CD4-positive, alpha-beta T cell (primary cell): ENCODE measurements around the gene ROCK1. TPM values are rescaled to one million over a fixed set of nuclear protein-coding genes. Genes with fewer than 3 reads are reported as not detected.
A peak's percentile ranks its signal among the peaks of the same experiment; 100 is the strongest.

ENCODE experiments used
- ATAC-seq: fragments of 200-7000 bp; cut with Tn5 transposase; one replicate; pipeline ENCODE4 v1.10.0; 2022; ENCODE audit warnings: mild to moderate bottlenecking; ENCODE audit not compliant: poor library complexity
- CTCF ChIA-PET: fragments of 350-600 bp; sonication (Branson Sonifier 250); formaldehyde crosslinking; loops from one replicate; lab custom pipeline; 2021; ENCODE audit warnings: antibody characterized with exemption, inconsistent platforms; lab: Charles Lee
- POLR2A ChIA-PET: fragments of 350-600 bp; sonication (Branson Sonifier 250); formaldehyde crosslinking; loops from one replicate; lab custom pipeline; 2021; ENCODE audit warnings: antibody characterized with exemption, inconsistent platforms; lab: Charles Lee
- DNase-seq, 14 experiments: peaks; one replicate each; pipeline ENCODE4 v3.0.0-alpha.2; 2013 to 2020; ENCODE audit warnings: mixed read lengths in 2 of 14
- H3K27ac ChIP-seq, 2 donors: one replicate each; pipeline versions ENCODE4 v1.5.1 to v1.7.0; 2013; ENCODE audit warnings: low read length in 2 of 2, low read depth in 1 of 2, mild to moderate bottlenecking in 1 of 2
- H3K27me3 ChIP-seq, 2 experiments: 1 replicate in 1 of 2; 2 replicates in 1 of 2; pipeline versions ENCODE4 v1.6.1 to v1.7.0; 2013; ENCODE audit warnings: low read length in 2 of 2, control low read depth in 1 of 2, mild to moderate bottlenecking in 1 of 2, moderate library complexity in 1 of 2; ENCODE audit not compliant: insufficient read depth in 2 of 2, control insufficient read depth in 1 of 2
- H3K36me3 ChIP-seq: one replicate; pipeline ENCODE4 v1.6.1; 2013; ENCODE audit warnings: low read length, control low read depth; ENCODE audit not compliant: insufficient read depth
- H3K4me1 ChIP-seq: one replicate; pipeline ENCODE4 v1.6.1; 2013; ENCODE audit warnings: low read length, control low read depth; ENCODE audit not compliant: insufficient read depth
- H3K4me3 ChIP-seq: one replicate; pipeline ENCODE4 v1.5.1; 2013; ENCODE audit warnings: mild to moderate bottlenecking, low read length, moderate library complexity
- H3K9me3 ChIP-seq, 2 experiments: 1 replicate in 1 of 2; 2 replicates in 1 of 2; pipeline versions ENCODE4 v1.6.1 to v1.7.0; 2013; ENCODE audit warnings: low read length in 2 of 2, mild to moderate bottlenecking in 2 of 2, control low read depth in 1 of 2, moderate library complexity in 1 of 2; ENCODE audit not compliant: control insufficient read depth in 1 of 2, insufficient read depth in 1 of 2
- H3K27ac Mint-ChIP-seq: one replicate; pipeline ENCODE4 v1.8.0; 2020; ENCODE audit warnings: mixed read lengths
- H3K27me3 Mint-ChIP-seq: one replicate; pipeline ENCODE4 v1.8.0; 2021; ENCODE audit warnings: mixed read lengths
- H3K36me3 Mint-ChIP-seq: one replicate; pipeline ENCODE4 v1.8.0; 2021; ENCODE audit warnings: low read depth, mixed read lengths
- H3K4me1 Mint-ChIP-seq: one replicate; pipeline ENCODE4 v1.8.0; 2021; ENCODE audit warnings: low read depth, mixed read lengths
- H3K4me3 Mint-ChIP-seq: one replicate; pipeline ENCODE4 v1.8.0; 2020; ENCODE audit warnings: mild to moderate bottlenecking, mixed read lengths
- H3K9me3 Mint-ChIP-seq: one replicate; pipeline ENCODE4 v1.8.0; 2020; ENCODE audit warnings: mixed read lengths
- intact Hi-C, 2 experiments: fragments of 100-400 bp; cut with DNase I in 1 of 2; cut with micrococcal nuclease in 1 of 2; formaldehyde crosslinking; loops; one replicate each; pipeline versions ENCODE4 v1.15.1 to v1.9.0; 2023 to 2025; cut with DNase I, micrococcal nuclease
- total RNA-seq, 174 experiments: library from RNA in 2 of 174; stranded (reverse) in 2 of 174; gene quantifications; one replicate each; pipeline ENCODE4 v1.2.3 and lab custom pipeline; 2021 to 2026
- TF ChIP-seq, protein P1 (sequence below): fragments of 200-600 bp; IDR thresholded peaks from one replicate; pipeline ENCODE4 v1.8.0; 2022; ENCODE audit warnings: antibody characterized with exemption, mild to moderate bottlenecking

ROCK1 gene
- total RNA-seq, 2 experiments from 2014 or later: 85.5 to 91.2 TPM

DNA sequence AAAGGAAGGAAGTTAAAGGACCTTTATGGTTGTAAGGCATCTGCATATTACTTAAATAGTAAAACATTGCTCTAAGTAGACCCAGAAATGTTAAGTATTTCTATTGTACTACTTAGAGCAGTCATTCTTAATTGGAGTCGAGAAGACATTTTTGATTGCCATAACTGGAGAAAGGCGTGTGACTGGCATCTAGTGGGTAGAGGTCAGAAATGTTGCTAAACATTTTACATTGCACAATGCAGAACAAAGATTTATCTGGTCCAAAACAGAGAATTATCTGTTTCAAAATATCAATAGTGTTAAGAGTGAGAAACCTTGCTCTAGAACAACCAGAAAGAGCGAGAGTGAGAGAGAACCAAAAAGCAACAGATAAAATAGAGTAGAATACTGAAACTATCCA is 23.3 kb upstream of the ROCK1 start:
- POLR2A ChIA-PET: no interaction called here
- CTCF ChIA-PET: no interaction called here
- no peaks in the 10 kb centered on the region for H3K4me1 ChIP-seq
- no peak overlapping the region for H3K27ac ChIP-seq
- H3K27me3 ChIP-seq: no peaks in the 10 kb centered on the region
- H3K27ac Mint-ChIP-seq: no peak overlapping the region
- no peaks in the 10 kb centered on the region for H3K36me3 ChIP-seq
- intact Hi-C loops: loop anchor here (1.0 to 5.0 kb wide), 2 partner anchors 163 kb away; no protein-coding TSS in a partner anchor
- no peaks in the 10 kb centered on the region for H3K36me3 Mint-ChIP-seq
- H3K4me3 Mint-ChIP-seq: no peak overlapping the region
- no peaks in the 10 kb centered on the region for H3K27me3 Mint-ChIP-seq
- H3K9me3 ChIP-seq: peaks cover 0 to 7% of the 10 kb centered on the region in 2 experiments
- H3K4me3 ChIP-seq: no peak overlapping the region
- TF ChIP-seq, protein P1, sequence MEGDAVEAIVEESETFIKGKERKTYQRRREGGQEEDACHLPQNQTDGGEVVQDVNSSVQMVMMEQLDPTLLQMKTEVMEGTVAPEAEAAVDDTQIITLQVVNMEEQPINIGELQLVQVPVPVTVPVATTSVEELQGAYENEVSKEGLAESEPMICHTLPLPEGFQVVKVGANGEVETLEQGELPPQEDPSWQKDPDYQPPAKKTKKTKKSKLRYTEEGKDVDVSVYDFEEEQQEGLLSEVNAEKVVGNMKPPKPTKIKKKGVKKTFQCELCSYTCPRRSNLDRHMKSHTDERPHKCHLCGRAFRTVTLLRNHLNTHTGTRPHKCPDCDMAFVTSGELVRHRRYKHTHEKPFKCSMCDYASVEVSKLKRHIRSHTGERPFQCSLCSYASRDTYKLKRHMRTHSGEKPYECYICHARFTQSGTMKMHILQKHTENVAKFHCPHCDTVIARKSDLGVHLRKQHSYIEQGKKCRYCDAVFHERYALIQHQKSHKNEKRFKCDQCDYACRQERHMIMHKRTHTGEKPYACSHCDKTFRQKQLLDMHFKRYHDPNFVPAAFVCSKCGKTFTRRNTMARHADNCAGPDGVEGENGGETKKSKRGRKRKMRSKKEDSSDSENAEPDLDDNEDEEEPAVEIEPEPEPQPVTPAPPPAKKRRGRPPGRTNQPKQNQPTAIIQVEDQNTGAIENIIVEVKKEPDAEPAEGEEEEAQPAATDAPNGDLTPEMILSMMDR: peak; percentile 72
- no peaks in the 10 kb centered on the region for H3K9me3 Mint-ChIP-seq
- ATAC-seq (peak; percentile 49), DNase-seq (peak in 10 of 14 experiments; percentile 3 to 68 (median 14))
- no peaks in the 10 kb centered on the region for H3K4me1 Mint-ChIP-seq

- POLR2A ChIA-PET: interaction anchor here (1.2 kb wide), 1 partner anchor 20 kb away, joined by 4 read pairs; the partner anchor contains the start of gene ROCK1
- CTCF ChIA-PET: no interaction called here
- intact Hi-C loops: no loop called here
Measured at GRCh38 chr18:21132398-21132918, 20.8 kb upstream of the ROCK1 start.

GRCh38 chr18:21131698-21132227 is 20.1 kb upstream of the ROCK1 start:
- no peaks in the 10 kb centered on the region for H3K9me3 ChIP-seq
- no peaks in the 10 kb centered on the region for H3K9me3 Mint-ChIP-seq
- H3K27ac Mint-ChIP-seq: no peak overlapping the region
- no peak overlapping the region for H3K27ac ChIP-seq
- TF ChIP-seq, protein P1: no peak
- H3K4me1 ChIP-seq: no peaks in the 10 kb centered on the region
- H3K27me3 Mint-ChIP-seq: no peaks in the 10 kb centered on the region
- intact Hi-C loops: no loop called here
- no peaks in the 10 kb centered on the region for H3K27me3 ChIP-seq
- no peaks in the 10 kb centered on the region for H3K36me3 Mint-ChIP-seq
- ChIA-PET POLR2A (interaction anchor here (1.2 kb wide), 1 partner anchor 20 kb away, joined by 4 read pairs; the partner anchor contains the start of gene ROCK1), CTCF (no interaction called here)
- no peak for ATAC-seq
- no peak overlapping the region for H3K4me3 Mint-ChIP-seq
- H3K4me3 ChIP-seq: no peak overlapping the region
- DNase-seq: no peak
- H3K4me1 Mint-ChIP-seq: no peaks in the 10 kb centered on the region
- H3K36me3 ChIP-seq: no peaks in the 10 kb centered on the region

More at GRCh38 chr18:21132398-21132918, 20.8 kb upstream of the ROCK1 start:
- H3K9me3 Mint-ChIP-seq: no peaks in the 10 kb centered on the region
- no peaks in the 10 kb centered on the region for H3K36me3 Mint-ChIP-seq
- no peaks in the 10 kb centered on the region for H3K27me3 ChIP-seq
- no peak overlapping the region for H3K27ac Mint-ChIP-seq
- ATAC-seq (no peak), DNase-seq (no peak)
- H3K4me1 Mint-ChIP-seq: no peaks in the 10 kb centered on the region
- H3K4me3 Mint-ChIP-seq: no peak overlapping the region
- H3K27me3 Mint-ChIP-seq: no peaks in the 10 kb centered on the region
- no peaks in the 10 kb centered on the region for H3K4me1 ChIP-seq
- H3K27ac ChIP-seq: no peak overlapping the region
- no peaks in the 10 kb centered on the region for H3K9me3 ChIP-seq
- H3K36me3 ChIP-seq: no peaks in the 10 kb centered on the region
- TF ChIP-seq, protein P1: no peak
- H3K4me3 ChIP-seq: no peak overlapping the region
